ENCODE data around the gene GLS2. TPM values are rescaled to one million over a fixed set of nuclear protein-coding genes. Genes with fewer than 3 reads are reported as not detected.
A peak's percentile ranks its signal among the peaks of the same experiment; 100 is the strongest.
"Not testable (repeated sequence)": the region's sequence is repeated elsewhere in the genome, so short reads cannot be mapped to it uniquely, and the experiment has no call there.

Gene GLS2
- total and polyA plus RNA-seq, 8 donors: 1.3 to 11.2 (median 4.6) TPM; not detected in 2

DNA sequence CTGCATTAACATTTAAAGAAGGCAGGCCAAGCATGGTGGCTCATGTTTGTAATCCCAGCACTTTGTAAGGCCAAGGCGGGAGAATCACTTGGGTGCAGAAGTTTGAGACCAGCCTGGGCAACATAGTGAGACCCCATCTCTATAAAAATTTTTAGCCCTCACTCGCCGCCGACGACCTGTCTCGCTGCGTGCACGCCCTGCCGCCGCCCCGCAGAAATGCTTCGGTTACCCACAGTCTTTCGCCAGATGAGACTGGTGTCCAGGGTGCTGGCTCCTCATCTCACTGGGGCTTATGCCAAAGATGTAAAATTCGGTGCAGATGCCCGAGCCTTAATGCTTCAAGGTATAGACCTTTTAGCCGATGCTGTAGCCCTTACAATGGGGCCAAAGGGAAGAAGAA lies 22.8 kb upstream of the GLS2 start:
- H3K27me3 ChIP-seq: no peaks in the 10 kb centered on the region
- TF ChIP-seq CTCF (IDR thresholded peaks at IDR 0.05) (no peak), EP300 (IDR thresholded peaks at IDR 0.05) (no peak), POLR2A (IDR thresholded peaks at IDR 0.05) (no peak), POLR2AphosphoS5 (IDR thresholded peaks at IDR 0.05) (no peak)
- no peaks in the 10 kb centered on the region for H3K9me3 ChIP-seq
- H3K4me1 ChIP-seq: peaks cover 0 to 7% (median 3%) of the 10 kb centered on the region in 4 donors
- WGBS, 5 donors: 89 to 92% (median 90%) methylated on average over 16 of the region's 16 CpGs
- H3K36me3 ChIP-seq: no peaks in the 10 kb centered on the region
- H3K4me3 ChIP-seq: no peak overlapping the region
- no peak overlapping the region for H3K27ac ChIP-seq
- intact Hi-C loops (cut with DNase I; ENCODE audit: low total_unique reads): loop anchor here (5.0 kb wide), 1 partner anchor 62 kb away; no protein-coding TSS in a partner anchor
- no peak for DNase-seq

DNA sequence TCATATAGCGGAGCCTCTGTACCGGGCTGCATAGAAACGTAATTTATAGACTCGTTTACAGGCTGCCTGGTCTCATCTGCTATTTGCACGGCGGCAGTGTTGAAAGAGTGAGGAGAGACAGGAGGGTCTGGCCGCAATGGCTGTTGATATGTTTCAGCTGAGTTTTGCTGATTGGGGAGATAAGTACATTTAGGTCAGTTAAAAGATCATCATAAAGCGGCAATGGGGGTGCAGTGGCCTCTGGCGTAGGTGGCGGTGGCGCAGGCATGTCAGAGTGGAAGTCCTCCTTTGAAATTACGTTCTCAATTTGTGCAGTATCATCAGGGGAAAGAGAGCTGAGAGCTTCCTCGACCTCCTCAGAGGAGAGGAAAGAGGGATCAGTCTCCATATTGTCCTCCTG lies 11.9 kb upstream of the GLS2 start:
- intact Hi-C loops (cut with DNase I; ENCODE audit: low total_unique reads); H3K36me3 ChIP-seq; H3K9me3 ChIP-seq; H3K4me3 ChIP-seq; H3K27me3 ChIP-seq; DNase-seq; H3K4me1 ChIP-seq; H3K27ac ChIP-seq: not testable (repeated sequence)
- WGBS, 5 donors: 85 to 91% (median 90%) methylated on average over 13 of the region's 13 CpGs

DNA sequence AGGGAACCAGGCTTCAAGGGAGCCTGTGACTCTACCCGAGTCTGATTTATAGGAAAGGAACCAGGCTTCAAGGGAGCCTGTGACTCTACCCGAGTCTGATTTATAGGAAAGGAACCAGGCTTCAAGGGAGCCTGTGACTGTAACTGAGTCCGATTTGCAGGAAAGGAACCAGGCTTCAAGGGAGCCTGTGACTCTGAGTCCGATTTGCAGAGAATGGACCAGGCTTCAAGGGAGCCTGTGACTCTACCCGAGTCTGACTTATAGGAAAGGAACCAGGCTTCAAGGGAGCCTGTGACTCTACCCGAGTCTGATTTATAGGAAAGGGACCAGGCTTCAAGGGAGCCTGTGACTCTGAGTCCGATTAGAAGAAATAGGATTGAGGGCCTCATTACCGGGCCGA lies 11.5 kb upstream of the GLS2 start:
- H3K36me3 ChIP-seq; intact Hi-C loops (cut with DNase I; ENCODE audit: low total_unique reads); H3K4me3 ChIP-seq; H3K27ac ChIP-seq; H3K27me3 ChIP-seq; H3K4me1 ChIP-seq; H3K9me3 ChIP-seq; DNase-seq: not testable (repeated sequence)
- 70 to 91% (median 87%) methylated on average over 9 of the region's 9 CpGs for WGBS, 5 donors

GRCh38 chr12:56498126-56498902 lies 10.4 kb upstream of the GLS2 start:
- H3K27ac ChIP-seq; intact Hi-C loops (cut with DNase I; ENCODE audit: low total_unique reads); H3K4me3 ChIP-seq; H3K36me3 ChIP-seq; H3K9me3 ChIP-seq; H3K4me1 ChIP-seq; DNase-seq: not testable (repeated sequence)
- peaks cover 0 to 11% (median 0%) of the 10 kb centered on the region in 3 donors for H3K27me3 ChIP-seq
- 40 to 51% (median 48%) methylated on average over 14 of the region's 14 CpGs for WGBS, 5 donors

DNA sequence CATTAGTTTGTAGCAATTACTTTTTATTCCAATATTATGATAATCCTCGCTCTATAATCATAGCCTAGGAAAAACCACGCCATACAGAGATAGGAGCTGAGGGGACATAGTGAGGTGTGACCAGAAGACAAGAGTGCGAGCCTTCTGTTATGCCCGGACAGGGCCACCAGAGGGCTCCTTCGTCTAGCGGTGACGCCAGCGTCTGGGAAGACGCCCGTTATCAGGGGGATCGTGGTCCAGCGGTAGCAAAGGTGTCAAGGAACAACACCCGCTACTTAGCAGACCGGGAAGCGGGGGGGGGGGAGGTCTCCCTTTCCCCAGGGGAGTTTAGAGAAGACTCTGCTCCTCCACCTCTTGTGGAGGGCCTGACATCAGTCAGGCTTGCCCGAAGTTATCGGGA lies 8.7 kb upstream of the GLS2 start:
- 7 to 22% (median 13%) methylated on average over 11 to 17 of the region's 17 CpGs for WGBS, 5 donors
- H3K36me3 ChIP-seq; H3K4me1 ChIP-seq; H3K4me3 ChIP-seq; H3K9me3 ChIP-seq; H3K27ac ChIP-seq; intact Hi-C loops (cut with DNase I; ENCODE audit: low total_unique reads): not testable (repeated sequence)
- TF ChIP-seq CTCF (IDR thresholded peaks at IDR 0.05): peak in 3 of 7 experiments; percentile 25 to 45 (median 32)
- DNase-seq: peak; percentile 54 to 69
- H3K27me3 ChIP-seq: peaks cover 0 to 14% (median 3%) of the 10 kb centered on the region in 3 donors

GRCh38 chr12:56494481-56494880 lies 6.5 kb upstream of the GLS2 start:
- peaks cover 0 to 27% (median 3%) of the 10 kb centered on the region in 3 donors for H3K27me3 ChIP-seq
- WGBS, 5 donors: 90 to 97% (median 94%) methylated on average over 21 to 27 of the region's 27 CpGs
- H3K9me3 ChIP-seq; H3K4me1 ChIP-seq; H3K27ac ChIP-seq; H3K4me3 ChIP-seq; DNase-seq; H3K36me3 ChIP-seq; intact Hi-C loops (cut with DNase I; ENCODE audit: low total_unique reads): not testable (repeated sequence)

DNA sequence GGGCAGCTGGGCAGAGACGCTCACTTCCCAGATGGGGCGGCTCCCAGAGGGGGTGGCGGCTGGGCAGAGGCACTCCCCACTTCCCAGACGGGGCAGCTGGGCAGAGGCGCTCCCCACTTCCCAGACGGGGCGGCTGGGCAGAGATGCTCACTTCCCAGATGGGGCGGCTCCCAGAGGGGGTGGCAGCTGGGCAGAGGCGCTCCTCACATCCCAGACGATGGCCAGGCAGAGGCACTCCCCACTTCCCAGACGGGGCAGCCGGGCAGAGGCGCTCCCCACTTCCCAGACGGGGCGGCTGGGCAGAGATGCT lies 6.1 kb upstream of the GLS2 start:
- DNase-seq; H3K4me3 ChIP-seq; H3K27ac ChIP-seq; H3K9me3 ChIP-seq; H3K36me3 ChIP-seq; intact Hi-C loops (cut with DNase I; ENCODE audit: low total_unique reads); H3K4me1 ChIP-seq: not testable (repeated sequence)
- H3K27me3 ChIP-seq: peaks cover 0 to 30% (median 3%) of the 10 kb centered on the region in 3 donors
- 93 to 96% (median 94%) methylated on average over 12 to 15 of the region's 15 CpGs; no CpG with 5 or more reads in 1 of the 5 donors for WGBS, 5 donors

DNA sequence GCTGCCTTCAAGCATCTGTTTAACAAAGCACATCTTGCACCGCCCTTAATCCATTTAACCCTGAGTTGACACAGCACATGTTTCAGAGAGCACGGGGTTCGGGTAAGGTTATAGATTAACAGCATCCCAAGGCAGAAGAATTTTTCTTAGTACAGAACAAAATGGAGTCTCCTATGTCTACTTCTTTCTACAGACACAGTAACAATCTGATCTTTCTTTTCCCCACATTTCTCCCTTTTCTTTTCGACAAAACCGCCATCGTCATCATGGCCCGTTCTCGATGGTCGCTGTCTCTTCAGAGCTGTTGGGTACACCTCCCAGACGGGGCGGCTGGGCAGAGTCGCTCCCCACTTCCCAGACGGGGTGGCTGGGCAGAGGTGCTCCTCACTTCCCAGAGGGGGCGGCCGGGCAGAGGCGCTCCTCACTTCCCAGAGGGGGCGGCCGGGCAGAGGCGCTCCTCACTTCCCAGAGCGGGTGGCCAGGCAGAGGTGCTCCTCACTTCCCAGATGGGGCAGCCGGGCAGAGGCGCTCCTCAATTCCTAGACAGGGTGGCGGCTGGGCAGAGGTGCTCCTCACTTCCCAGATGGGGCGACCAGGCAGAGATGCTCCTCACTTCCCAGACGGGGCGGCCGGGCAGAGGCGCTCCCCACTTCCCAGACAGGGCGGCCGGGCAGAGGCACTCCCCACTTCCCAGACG lies 5.6 kb upstream of the GLS2 start:
- H3K36me3 ChIP-seq; intact Hi-C loops (cut with DNase I; ENCODE audit: low total_unique reads); H3K27ac ChIP-seq; DNase-seq; H3K4me3 ChIP-seq; H3K4me1 ChIP-seq; H3K9me3 ChIP-seq: not testable (repeated sequence)
- H3K27me3 ChIP-seq: peaks cover 0 to 32% (median 3%) of the 10 kb centered on the region in 3 donors
- WGBS, 5 donors: 86 to 91% (median 89%) methylated on average over 15 to 31 of the region's 31 CpGs
